ENCODE measurements around the gene CAD.

DNA sequence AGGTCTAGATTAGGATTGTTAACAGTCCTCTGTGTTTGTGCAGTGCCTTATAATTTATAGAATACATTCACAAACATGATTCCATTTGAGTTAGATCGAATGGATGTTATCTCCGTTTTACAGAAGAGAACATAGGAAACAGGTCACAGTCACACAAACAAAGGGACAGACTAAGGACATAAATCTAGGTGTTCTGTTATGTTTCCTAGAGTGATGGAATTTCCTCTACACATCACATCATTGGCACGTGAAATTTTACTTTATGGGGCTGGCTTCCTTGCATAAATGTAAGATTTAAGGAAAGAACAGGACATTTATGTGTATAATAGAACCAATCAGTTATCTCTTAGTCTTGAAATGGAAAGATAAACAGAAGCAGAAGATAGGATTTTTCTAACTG lies 71.4 kb downstream of the CAD start:
- TF ChIP-seq, protein P1, sequence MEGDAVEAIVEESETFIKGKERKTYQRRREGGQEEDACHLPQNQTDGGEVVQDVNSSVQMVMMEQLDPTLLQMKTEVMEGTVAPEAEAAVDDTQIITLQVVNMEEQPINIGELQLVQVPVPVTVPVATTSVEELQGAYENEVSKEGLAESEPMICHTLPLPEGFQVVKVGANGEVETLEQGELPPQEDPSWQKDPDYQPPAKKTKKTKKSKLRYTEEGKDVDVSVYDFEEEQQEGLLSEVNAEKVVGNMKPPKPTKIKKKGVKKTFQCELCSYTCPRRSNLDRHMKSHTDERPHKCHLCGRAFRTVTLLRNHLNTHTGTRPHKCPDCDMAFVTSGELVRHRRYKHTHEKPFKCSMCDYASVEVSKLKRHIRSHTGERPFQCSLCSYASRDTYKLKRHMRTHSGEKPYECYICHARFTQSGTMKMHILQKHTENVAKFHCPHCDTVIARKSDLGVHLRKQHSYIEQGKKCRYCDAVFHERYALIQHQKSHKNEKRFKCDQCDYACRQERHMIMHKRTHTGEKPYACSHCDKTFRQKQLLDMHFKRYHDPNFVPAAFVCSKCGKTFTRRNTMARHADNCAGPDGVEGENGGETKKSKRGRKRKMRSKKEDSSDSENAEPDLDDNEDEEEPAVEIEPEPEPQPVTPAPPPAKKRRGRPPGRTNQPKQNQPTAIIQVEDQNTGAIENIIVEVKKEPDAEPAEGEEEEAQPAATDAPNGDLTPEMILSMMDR (IDR thresholded peaks at IDR 0.05): no peak
- TF ChIP-seq POLR2A (IDR thresholded peaks at IDR 0.05): no peak

Data from Peyer's patch (tissue), 4 donors.